ENCODE results near the gene CLCN6. TPM values are rescaled to one million over a fixed set of nuclear protein-coding genes. Genes with fewer than 3 reads are reported as not detected.

CLCN6 gene
- total RNA-seq, 1 donor from 2014 or later: 29.2 TPM

DNA sequence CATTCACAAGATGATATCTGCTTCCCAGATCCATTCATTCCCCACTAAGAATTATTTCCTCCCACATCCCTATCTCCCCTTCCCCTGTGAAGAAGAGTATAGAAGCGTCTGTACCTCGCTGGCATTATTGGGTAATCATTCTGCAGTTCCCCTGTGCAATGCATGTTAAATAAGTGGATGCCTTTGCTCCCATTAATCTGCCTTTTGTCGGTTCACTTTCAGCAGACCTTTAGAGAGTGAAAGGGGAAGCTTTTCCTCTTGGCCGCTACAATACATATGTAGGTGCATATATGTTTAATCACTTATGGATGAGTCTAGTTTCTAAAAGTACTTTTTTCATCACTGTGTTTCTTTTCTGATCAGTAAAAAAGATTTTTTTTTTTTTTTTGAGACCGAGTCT lies 7.0 kb downstream of the CLCN6 start:
- no peak for TF ChIP-seq CTCF (IDR thresholded peaks at IDR 0.05)
- Histone ChIP-seq H3K36me3 (peaks cover 78% of the 10 kb centered on the region), H3K27me3 (ENCODE audit: low read depth) (no peaks in the 10 kb centered on the region), H3K27ac (no peak overlapping the region), H3K4me3 (no peak overlapping the region), H3K9me3 (no peaks in the 10 kb centered on the region), H3K4me1 (peaks cover 25% of the 10 kb centered on the region)
- DNase-seq: no peak
- intact Hi-C loops (cut with DNase I): no loop called here
- no peak for ATAC-seq

DNA sequence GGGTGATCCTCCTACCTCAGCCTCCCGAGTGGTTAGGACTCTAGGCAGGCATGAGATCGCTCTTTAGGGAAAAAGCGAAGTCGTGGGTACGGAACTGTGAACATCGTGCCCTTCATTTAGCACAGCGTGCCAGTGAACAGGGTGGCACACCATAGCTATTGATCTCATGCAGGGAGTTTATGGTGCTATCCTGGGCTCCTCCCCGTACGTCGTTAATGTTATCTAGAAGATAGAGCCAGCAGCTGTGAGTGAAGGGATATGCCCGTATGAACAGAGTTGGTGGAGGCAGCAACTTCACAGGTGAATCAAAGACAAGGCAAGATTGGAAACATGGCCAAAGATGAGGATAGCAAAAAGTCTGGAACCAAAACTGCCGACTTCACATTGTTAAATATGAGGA lies 11.2 kb downstream of the CLCN6 start:
- no peak for TF ChIP-seq CTCF (IDR thresholded peaks at IDR 0.05)
- Histone ChIP-seq H3K9me3 (no peaks in the 10 kb centered on the region), H3K4me1 (peaks cover 14% of the 10 kb centered on the region), H3K27ac (no peak overlapping the region), H3K27me3 (ENCODE audit: low read depth) (no peaks in the 10 kb centered on the region), H3K36me3 (peaks cover 83% of the 10 kb centered on the region), H3K4me3 (no peak overlapping the region)
- intact Hi-C loops (cut with DNase I): no loop called here
- DNase-seq (no peak), ATAC-seq (no peak)

GRCh38 chr1:11822091-11822490 lies 16.1 kb downstream of the CLCN6 start:
- Histone ChIP-seq H3K27me3 (ENCODE audit: low read depth) (no peaks in the 10 kb centered on the region), H3K4me3 (no peak overlapping the region), H3K9me3 (no peaks in the 10 kb centered on the region), H3K4me1 (no peaks in the 10 kb centered on the region), H3K36me3 (peaks cover 100% of the 10 kb centered on the region), H3K27ac (no peak overlapping the region)
- DNase-seq: no peak
- intact Hi-C loops (cut with DNase I): no loop called here
- no peak for ATAC-seq
- no peak for TF ChIP-seq CTCF (IDR thresholded peaks at IDR 0.05)

GRCh38 chr1:11823366-11824137 lies 17.6 kb downstream of the CLCN6 start:
- Histone ChIP-seq H3K36me3 (peaks cover 100% of the 10 kb centered on the region), H3K9me3 (no peaks in the 10 kb centered on the region), H3K4me3 (no peak overlapping the region), H3K4me1 (no peaks in the 10 kb centered on the region), H3K27me3 (ENCODE audit: low read depth) (no peaks in the 10 kb centered on the region), H3K27ac (no peak overlapping the region)
- intact Hi-C loops (cut with DNase I): no loop called here
- ATAC-seq (no peak), DNase-seq (no peak)
- TF ChIP-seq CTCF (IDR thresholded peaks at IDR 0.05): no peak

DNA sequence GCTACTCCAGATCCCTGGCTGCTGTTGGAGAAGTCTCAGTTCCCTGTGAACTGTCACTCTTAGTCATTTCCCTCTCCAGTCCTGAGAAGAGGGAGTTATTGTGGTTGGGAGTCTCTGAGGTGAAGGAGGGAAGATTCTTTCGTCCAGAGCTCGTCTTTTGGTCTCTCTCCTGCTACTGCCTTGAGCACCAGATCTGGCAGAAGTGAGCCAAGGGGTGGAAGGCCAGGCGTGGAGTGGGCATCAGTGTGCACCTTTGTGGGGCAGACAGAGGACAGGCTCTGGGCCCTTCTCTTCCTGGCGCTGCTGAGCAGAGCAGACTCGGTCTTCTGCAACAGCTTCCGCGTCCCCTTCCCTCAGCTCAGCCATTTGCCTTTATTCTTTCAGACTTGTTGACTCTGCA lies 19.1 kb downstream of the CLCN6 start:
- TF ChIP-seq CTCF (IDR thresholded peaks at IDR 0.05): no peak
- no peaks in the 10 kb centered on the region for H3K27me3 ChIP-seq (ENCODE audit: low read depth)
- no peak overlapping the region for H3K27ac ChIP-seq
- intact Hi-C loops (cut with DNase I): no loop called here
- ATAC-seq (no peak), DNase-seq (no peak)
- H3K4me1 ChIP-seq: no peaks in the 10 kb centered on the region
- H3K4me3 ChIP-seq: no peak overlapping the region
- no peaks in the 10 kb centered on the region for H3K9me3 ChIP-seq
- peaks cover 99% of the 10 kb centered on the region for H3K36me3 ChIP-seq

All from lower lobe of right lung (tissue), 2 donors.